ENCODE results near the gene TCFL5. TPM values are rescaled to one million over a fixed set of nuclear protein-coding genes. Genes with fewer than 3 reads are reported as not detected.

TCFL5 gene
- total and polyA plus RNA-seq, 2 donors (not counting 3 experiments of a cell fraction or from before 2014, with no cell fraction given), result 4.4 to 11.1 TPM

DNA sequence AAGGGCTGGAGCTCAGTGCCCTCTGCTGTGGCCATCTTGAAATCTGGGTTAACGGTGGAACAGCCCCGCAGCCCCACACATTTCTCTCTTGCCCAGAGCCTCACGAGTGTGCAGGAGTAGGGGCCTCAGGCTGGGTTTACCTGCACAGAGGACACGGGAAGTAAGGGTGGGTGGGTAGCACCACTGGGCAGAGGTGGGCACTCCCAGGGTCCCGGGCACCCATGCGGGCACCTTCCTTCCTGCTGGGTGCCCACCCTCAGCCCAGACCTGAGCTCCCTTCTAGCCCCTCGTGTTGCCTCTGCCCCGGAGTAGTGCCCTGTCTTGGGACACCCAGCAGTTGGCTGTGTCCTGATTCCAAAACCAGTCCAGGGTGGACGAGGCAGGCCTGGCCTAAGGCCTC, 33.6 kb downstream of the TCFL5 start:
- DNase-seq (ENCODE audit: low read depth, low spot score) (no peak), FAIRE-seq (no peak)
- Histone ChIP-seq H3K79me2 (ENCODE audit: control insufficient read depth, insufficient read depth, low read length) (no peaks in the 10 kb centered on the region), H3K9ac (replicated peaks; ENCODE audit: extremely low read depth, insufficient read depth, low read length) (no peak overlapping the region), H3K9me1 (replicated peaks; ENCODE audit: control insufficient read depth, extremely low read depth, insufficient read depth, low read length) (no peaks in the 10 kb centered on the region), H3K4me2 (ENCODE audit: insufficient read depth, low read length) (no peak overlapping the region), H4K20me1 (replicated peaks; ENCODE audit: control insufficient read depth, extremely low read depth, insufficient read depth, low read length) (no peaks in the 10 kb centered on the region), H3K9me3 (replicated peaks; ENCODE audit: control insufficient read depth, insufficient read depth, low read length) (no peaks in the 10 kb centered on the region), H3K4me1 (ENCODE audit: control insufficient read depth, extremely low read depth, insufficient read depth, low read length) (no peaks in the 10 kb centered on the region), H3K27me3 (ENCODE audit: control insufficient read depth in 2 of 2, insufficient read depth in 2 of 2, low read length in 2 of 2) (no peaks in the 10 kb centered on the region), H3K36me3 (ENCODE audit: control insufficient read depth in 2 of 2, extremely low read depth in 1 of 2, insufficient read depth in 2 of 2, low read length in 2 of 2) (no peaks in the 10 kb centered on the region), H2AFZ (ENCODE audit: low read depth, low read length) (no peak overlapping the region), H3K4me3 (replicated peaks in 1 of 3; ENCODE audit: insufficient read depth in 1 of 3, low read depth in 1 of 3, low read length in 3 of 3) (no peak overlapping the region), H3K27ac (ENCODE audit: insufficient read depth, low read depth, low read length) (no peak overlapping the region)
- TF ChIP-seq POLR2AphosphoS5 (IDR thresholded peaks at IDR 0.05; ENCODE audit: insufficient read depth, low read depth, low read length) (no peak), GATA2 (IDR thresholded peaks at IDR 0.05; ENCODE audit: insufficient read depth, insufficient read length, low read depth, low read length) (no peak), JUN (IDR thresholded peaks at IDR 0.05; ENCODE audit: borderline replicate concordance, insufficient read depth, insufficient read length, low read depth) (no peak), MYC (IDR thresholded peaks at IDR 0.05; ENCODE audit: low read depth, low read length) (no peak), EZH2 (IDR thresholded peaks at IDR 0.05; ENCODE audit: borderline replicate concordance, low read depth, low read length, severe bottlenecking) (no peak), POLR2A (IDR thresholded peaks at IDR 0.05; ENCODE audit: low read depth, low read length) (no peak), FOS (IDR thresholded peaks at IDR 0.05; ENCODE audit: borderline replicate concordance, insufficient read depth, low read length) (no peak)
- TF ChIP-seq, protein P1, sequence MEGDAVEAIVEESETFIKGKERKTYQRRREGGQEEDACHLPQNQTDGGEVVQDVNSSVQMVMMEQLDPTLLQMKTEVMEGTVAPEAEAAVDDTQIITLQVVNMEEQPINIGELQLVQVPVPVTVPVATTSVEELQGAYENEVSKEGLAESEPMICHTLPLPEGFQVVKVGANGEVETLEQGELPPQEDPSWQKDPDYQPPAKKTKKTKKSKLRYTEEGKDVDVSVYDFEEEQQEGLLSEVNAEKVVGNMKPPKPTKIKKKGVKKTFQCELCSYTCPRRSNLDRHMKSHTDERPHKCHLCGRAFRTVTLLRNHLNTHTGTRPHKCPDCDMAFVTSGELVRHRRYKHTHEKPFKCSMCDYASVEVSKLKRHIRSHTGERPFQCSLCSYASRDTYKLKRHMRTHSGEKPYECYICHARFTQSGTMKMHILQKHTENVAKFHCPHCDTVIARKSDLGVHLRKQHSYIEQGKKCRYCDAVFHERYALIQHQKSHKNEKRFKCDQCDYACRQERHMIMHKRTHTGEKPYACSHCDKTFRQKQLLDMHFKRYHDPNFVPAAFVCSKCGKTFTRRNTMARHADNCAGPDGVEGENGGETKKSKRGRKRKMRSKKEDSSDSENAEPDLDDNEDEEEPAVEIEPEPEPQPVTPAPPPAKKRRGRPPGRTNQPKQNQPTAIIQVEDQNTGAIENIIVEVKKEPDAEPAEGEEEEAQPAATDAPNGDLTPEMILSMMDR (IDR thresholded peaks at IDR 0.05; ENCODE audit: extremely low read depth in 1 of 2, insufficient read depth in 1 of 2, low read depth in 1 of 2, low read length in 2 of 2), result no peak
- TF ChIP-seq, protein P2, sequence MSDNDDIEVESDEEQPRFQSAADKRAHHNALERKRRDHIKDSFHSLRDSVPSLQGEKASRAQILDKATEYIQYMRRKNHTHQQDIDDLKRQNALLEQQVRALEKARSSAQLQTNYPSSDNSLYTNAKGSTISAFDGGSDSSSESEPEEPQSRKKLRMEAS (IDR thresholded peaks at IDR 0.05; ENCODE audit: insufficient read depth, insufficient read length), result no peak
- BruUV-seq (replicated peaks), result no TSS peak
- dilution Hi-C loops (cut with MboI; ENCODE audit: extremely low pct_ligation_motif_present, low sequenced_read_pairs), result no loop called here
- intact Hi-C loops (cut with micrococcal nuclease), result no loop called here
- POLR2A ChIA-PET, result no interaction called here
- CTCF ChIA-PET, result no interaction called here

Measured in endothelial cell of umbilical vein (primary cell).